VCaP (cell line): ENCODE data around the gene SPOCD1.
"Not testable (repeated sequence)": the region's sequence is repeated elsewhere in the genome, so short reads cannot be mapped to it uniquely, and the experiment has no call there.

Experiments
- H3K27ac ChIP-seq: fragments of 450-650 bp; 2 replicates; pipeline ENCODE4 v1.5.1; 2017
- CTCF ChIP-seq: fragments of 450-650 bp; conservative IDR thresholded peaks from 2 replicates; pipeline ENCODE4 v1.5.1; 2017; ENCODE audit warnings: mild to moderate bottlenecking, moderate library complexity

SPOCD1 gene

GRCh38 chr1:31828926-31829690 lies 13.3 kb upstream of the SPOCD1 start:
- H3K27ac ChIP-seq: no peak overlapping the region
- TF ChIP-seq CTCF: no peak

GRCh38 chr1:31828341-31828740 lies 12.5 kb upstream of the SPOCD1 start:
- no peak for TF ChIP-seq CTCF
- H3K27ac ChIP-seq: no peak overlapping the region

- no peak overlapping the region for H3K27ac ChIP-seq
- no peak for TF ChIP-seq CTCF
Measured at GRCh38 chr1:31823780-31824179, 8.0 kb upstream of the SPOCD1 start.

- H3K27ac ChIP-seq: no peak overlapping the region
- TF ChIP-seq CTCF: no peak
Measured at GRCh38 chr1:31822766-31823165, 6.9 kb upstream of the SPOCD1 start.

GRCh38 chr1:31820196-31820595 lies 4.4 kb upstream of the SPOCD1 start:
- H3K27ac ChIP-seq: not testable (repeated sequence)

- no peak overlapping the region for H3K27ac ChIP-seq
- no peak for TF ChIP-seq CTCF
Measured at GRCh38 chr1:31818206-31818605, 2.4 kb upstream of the SPOCD1 start.

- not testable (repeated sequence) for H3K27ac ChIP-seq
Measured at GRCh38 chr1:31816947-31817346, 1.1 kb upstream of the SPOCD1 start.

- H3K27ac ChIP-seq: not testable (repeated sequence)
Measured at GRCh38 chr1:31816501-31816900, 679 bp upstream of the SPOCD1 start.

- H3K27ac ChIP-seq: no peak overlapping the region
- TF ChIP-seq CTCF: no peak
Measured at GRCh38 chr1:31815307-31815645, 546 bp downstream of the SPOCD1 start.
